Daoy (cell line): Measurements from ENCODE around the gene OSBPL3. TPM values are rescaled to one million over a fixed set of nuclear protein-coding genes. Genes with fewer than 3 reads are reported as not detected.

Source experiments
- DNase-seq: peaks from one replicate; pipeline ENCODE4 v3.0.0-alpha.2; 2015; ENCODE audit warnings: low read depth
- total RNA-seq: library from RNA; depleted of rRNA; stranded (reverse); fragments of >200 nt; shearing (Covaris generic); gene quantifications from 2 replicates; pipeline ENCODE4 v1.2.3, GENCODE V29; 2014

OSBPL3 gene
- total RNA-seq, 1 experiment from 2014 or later, result 18.3 TPM

- no peak for DNase-seq
Observed at GRCh38 chr7:24828891-24829661, 150.9 kb downstream of the OSBPL3 start.

GRCh38 chr7:24827589-24827988, 152.4 kb downstream of the OSBPL3 start:
- DNase-seq, result peak; percentile 41

GRCh38 chr7:24827027-24827426, 153.0 kb downstream of the OSBPL3 start:
- no peak for DNase-seq

GRCh38 chr7:24826662-24827020, 153.3 kb downstream of the OSBPL3 start:
- no peak for DNase-seq

- peak; percentile 88 for DNase-seq
Observed at GRCh38 chr7:24825931-24826661, 153.9 kb downstream of the OSBPL3 start.

GRCh38 chr7:24825381-24825794, 154.6 kb downstream of the OSBPL3 start:
- DNase-seq, result no peak

- no peak for DNase-seq
Observed at GRCh38 chr7:24824896-24825295, 155.1 kb downstream of the OSBPL3 start.

GRCh38 chr7:24824400-24824799, 155.6 kb downstream of the OSBPL3 start:
- DNase-seq, result no peak

GRCh38 chr7:24821754-24822054, 158.3 kb downstream of the OSBPL3 start:
- DNase-seq, result no peak

GRCh38 chr7:24821045-24821753, 158.8 kb downstream of the OSBPL3 start:
- peak; percentile 99 for DNase-seq

- DNase-seq, result no peak
Observed at GRCh38 chr7:24820730-24821044, 159.3 kb downstream of the OSBPL3 start.

GRCh38 chr7:24819916-24820689, 159.9 kb downstream of the OSBPL3 start:
- DNase-seq, result peak; percentile 94

- no peak for DNase-seq
Observed at GRCh38 chr7:24817339-24817738, 162.6 kb downstream of the OSBPL3 start.

GRCh38 chr7:24816868-24817267, 163.1 kb downstream of the OSBPL3 start:
- no peak for DNase-seq

- DNase-seq, result peak; percentile 55
Observed at GRCh38 chr7:24812305-24812945, 167.6 kb downstream of the OSBPL3 start.

- DNase-seq, result no peak
Observed at GRCh38 chr7:24808518-24808917, 171.5 kb downstream of the OSBPL3 start.

GRCh38 chr7:24802300-24802699, 177.7 kb downstream of the OSBPL3 start:
- no peak for DNase-seq

- DNase-seq, result no peak
Observed at GRCh38 chr7:24801883-24802282, 178.1 kb downstream of the OSBPL3 start.

- no peak for DNase-seq
Observed at GRCh38 chr7:24800667-24801066, 179.3 kb downstream of the OSBPL3 start.

- DNase-seq, result no peak
Observed at GRCh38 chr7:24800073-24800472, 179.9 kb downstream of the OSBPL3 start.

- no peak for DNase-seq
Observed at GRCh38 chr7:24799506-24799905, 180.5 kb downstream of the OSBPL3 start.

GRCh38 chr7:24798261-24798660, 181.7 kb downstream of the OSBPL3 start:
- DNase-seq, result no peak
